Epithelial cell of esophagus (primary cell): ENCODE data around the gene TRMT11.

Source experiments
- DNase-seq: peaks from one replicate; pipeline ENCODE4 v3.0.0; 2010; ENCODE audit warnings: low read depth
- H3K4me3 ChIP-seq: 2 replicates; pipeline ENCODE4 v1.5.1; 2011; ENCODE audit warnings: mild to moderate bottlenecking, low read length, control low read depth
- CTCF ChIP-seq: IDR thresholded peaks from 2 replicates; pipeline ENCODE4 v1.5.1; 2011; ENCODE audit warnings: low read depth, mild to moderate bottlenecking, low read length, control low read depth, inconsistent platforms; ENCODE audit not compliant: insufficient read depth; ENCODE audit errors: missing control alignments

Gene TRMT11

GRCh38 chr6:126030045-126030444 lies 43.7 kb downstream of the TRMT11 start:
- no peak for DNase-seq
- no peak overlapping the region for H3K4me3 ChIP-seq
- TF ChIP-seq CTCF = no peak

- peak; percentile 68 for DNase-seq
- no peak overlapping the region for H3K4me3 ChIP-seq
- peak; percentile 73 for TF ChIP-seq CTCF
Observed at GRCh38 chr6:126033696-126034095, 47.4 kb downstream of the TRMT11 start.

GRCh38 chr6:126034656-126035055 lies 48.3 kb downstream of the TRMT11 start:
- no peak overlapping the region for H3K4me3 ChIP-seq
- DNase-seq = no peak
- TF ChIP-seq CTCF = no peak

- no peak overlapping the region for H3K4me3 ChIP-seq
- no peak for TF ChIP-seq CTCF
- no peak for DNase-seq
Observed at GRCh38 chr6:126035764-126036163, 49.4 kb downstream of the TRMT11 start.

GRCh38 chr6:126038234-126038633 lies 51.9 kb downstream of the TRMT11 start:
- no peak overlapping the region for H3K4me3 ChIP-seq
- TF ChIP-seq CTCF = no peak
- no peak for DNase-seq

- DNase-seq = peak; percentile 34
- TF ChIP-seq CTCF = no peak
- no peak overlapping the region for H3K4me3 ChIP-seq
Observed at GRCh38 chr6:126039284-126039683, 52.9 kb downstream of the TRMT11 start.

GRCh38 chr6:126040394-126040793 lies 54.1 kb downstream of the TRMT11 start:
- TF ChIP-seq CTCF = no peak
- DNase-seq = no peak
- no peak overlapping the region for H3K4me3 ChIP-seq
